Erythroblast (primary cell): ENCODE measurements around the gene KIF5A.

Source experiments
- GATA1 ChIP-seq: IDR thresholded peaks from 2 replicates; pipeline ENCODE4 v1.6.1; 2011; ENCODE audit warnings: low read depth, mild to moderate bottlenecking, control low read depth, low read length, moderate library complexity
- POLR2A ChIP-seq: IDR thresholded peaks from 2 replicates; pipeline ENCODE4 v1.6.1; 2011; ENCODE audit warnings: mild to moderate bottlenecking, low read length

DNA sequence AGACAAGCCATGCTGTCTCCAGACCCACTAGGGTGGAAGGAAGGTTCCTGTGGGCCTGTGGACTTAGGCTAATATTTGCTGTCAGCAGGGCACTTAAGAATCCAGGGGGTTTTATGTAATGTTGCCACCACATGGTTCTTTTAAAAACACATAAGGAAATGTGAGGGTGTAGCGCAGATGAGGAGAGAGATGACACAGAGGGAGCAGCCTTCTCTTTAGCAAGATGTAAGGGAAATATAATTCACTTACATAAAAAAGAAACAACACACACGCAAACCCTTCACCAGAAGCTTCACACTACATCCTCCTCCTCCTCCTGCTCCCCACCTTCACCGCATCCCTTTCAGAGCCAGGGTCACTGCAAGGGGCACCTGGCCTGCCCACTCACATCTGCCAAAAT, 36.3 kb downstream of the KIF5A start:
- no peak for TF ChIP-seq POLR2A
- TF ChIP-seq GATA1 = no peak
